Heart right ventricle (tissue), 16 donors: ENCODE measurements around the gene ARSI. TPM values are rescaled to one million over a fixed set of nuclear protein-coding genes. Genes with fewer than 3 reads are reported as not detected.
A peak's percentile ranks its signal among the peaks of the same experiment; 100 is the strongest.

ENCODE experiments used
- ATAC-seq, 8 donors: fragments of 200-7000 bp; cut with Tn5 transposase; one replicate each; pipeline ENCODE4 v1.9.1; 2020; ENCODE audit warnings: mild to moderate bottlenecking in 8 of 8, moderate library complexity in 8 of 8, moderate number of reproducible peaks in 1 of 8
- DNase-seq, 2 donors: peaks; one replicate each; pipeline ENCODE4 v3.0.0-alpha.2; 2020
- H3K27ac ChIP-seq, 10 donors: fragments of 200-600 bp; sonication (generic) in 2 of 10; one replicate each; pipeline versions ENCODE4 v1.5.0 to v1.8.0; 2020 to 2022; ENCODE audit warnings: mild to moderate bottlenecking in 3 of 10
- H3K27me3 ChIP-seq, 7 donors: fragments of 200-600 bp; one replicate each; pipeline ENCODE4 v1.8.0; 2021 to 2022; ENCODE audit warnings: mild to moderate bottlenecking in 2 of 7
- H3K36me3 ChIP-seq, 9 donors: fragments of 200-600 bp; sonication (generic) in 1 of 9; one replicate each; pipeline versions ENCODE4 v1.5.0 to v1.8.0; 2020 to 2022; ENCODE audit warnings: mild to moderate bottlenecking in 2 of 9
- H3K4me1 ChIP-seq, 9 donors: fragments of 200-600 bp; sonication (generic) in 1 of 9; one replicate each; pipeline versions ENCODE4 v1.5.0 to v1.8.0; 2020 to 2022; ENCODE audit warnings: mild to moderate bottlenecking in 4 of 9
- H3K4me3 ChIP-seq, 10 donors: fragments of 200-600 bp; sonication (generic) in 2 of 10; one replicate each; pipeline versions ENCODE4 v1.5.0 to v1.8.0; 2020 to 2022; ENCODE audit warnings: mild to moderate bottlenecking in 7 of 10, moderate library complexity in 2 of 10
- H3K9me3 ChIP-seq, 11 donors: fragments of 200-600 bp in 10 of 11; sonication (generic) in 2 of 11; one replicate each; pipeline versions ENCODE4 v1.5.0 to v1.8.0; 2013 to 2022; ENCODE audit warnings: mild to moderate bottlenecking in 2 of 11, control low read depth in 1 of 11, moderate library complexity in 1 of 11
- WGBS, 2 donors: extraction: QIAGEN DNeasy Blood & Tissue Kit; methylation state at CpG; one replicate each; pipeline ENCODE4 v1.1.7; 2013; ENCODE audit warnings: inconsistent platforms in 1 of 2; 5-methylcytosine and 5-hydroxymethylcytosine counted together
- intact Hi-C, 10 donors: fragments of 100-400 bp; cut with DNase I; formaldehyde crosslinking; loops; one replicate each; pipeline versions ENCODE4 v1.11.1 to v1.14.2; 2022
- polyA plus RNA-seq, 2 donors: library from polyadenylated mRNA; stranded (reverse); fragments of 200-250 nt; gene quantifications; one replicate each; pipeline ENCODE4 v1.2.3, GENCODE V29; 2013
- total RNA-seq, 10 donors: library from RNA; stranded (reverse); fragmentation: NEBNext Ultra II Directional in 3 of 10; extraction: Animal tissue kit (Norgen Biotek cat#: 25700) in 3 of 10; gene quantifications; one replicate each; pipeline versions ENCODE4 v1.2.1 to v1.2.4, GENCODE V29; 2021 to 2023
- TF ChIP-seq, protein P1 (sequence below), 9 donors: fragments of 200-600 bp; sonication (generic) in 2 of 9; IDR thresholded peaks; one replicate each; pipeline versions ENCODE4 v1.5.0 to v1.8.0; 2021 to 2022; ENCODE audit warnings: antibody characterized with exemption in 9 of 9, mild to moderate bottlenecking in 5 of 9, moderate library complexity in 1 of 9
- donor health status: Arrhythmogenic right ventricular cardiomyopathy.
- donor health status: ischemic (EF 13 %, LVEDD 7.1; RV severe dilation, severe dysfunction).
- donor health status: healthy with polysubstance abuse.
- donor health status: DM: no; HTN: yes; CAD: no.
- donor health status: DM: no; HTN: no; CAD: no.
- donor health status: ischemic (EF 25% LVEDD 6.9; RV normal size, moderate dysfunction).
- donor health status: ischemic (EF 25% LVEDD 5.7; RV mildly dilated, moderate dysfunction).
- donor health status: healthy.
- donor health status: DM: yes; HTN: yes; CAD: no.
- donor health status: Ischemic cardiomyopathy.
- donor health status: ischemic (EF 35%, LVEDD 5.7; RV mildly dilated, moderate dysfunction).
- donor health status: nonischemic (EF 11% LVEDD 7.7; RV severe dilation, severe dysfunction).
- donor health status: DM: yes; HTN: yes; CAD: no.
- donor health status: PGD.
- donor health status: ischemic (EF 29% LVEDD 5.4; RV normal size, mild dysfunction).
- donor health status: nonischemic (EF 23%, LVEDD 6.1; RV moderate dilation, normal function).

ARSI gene
- total and polyA plus RNA-seq, 12 donors: 0.11 to 0.65 (median 0.32) TPM; not detected in 2

DNA sequence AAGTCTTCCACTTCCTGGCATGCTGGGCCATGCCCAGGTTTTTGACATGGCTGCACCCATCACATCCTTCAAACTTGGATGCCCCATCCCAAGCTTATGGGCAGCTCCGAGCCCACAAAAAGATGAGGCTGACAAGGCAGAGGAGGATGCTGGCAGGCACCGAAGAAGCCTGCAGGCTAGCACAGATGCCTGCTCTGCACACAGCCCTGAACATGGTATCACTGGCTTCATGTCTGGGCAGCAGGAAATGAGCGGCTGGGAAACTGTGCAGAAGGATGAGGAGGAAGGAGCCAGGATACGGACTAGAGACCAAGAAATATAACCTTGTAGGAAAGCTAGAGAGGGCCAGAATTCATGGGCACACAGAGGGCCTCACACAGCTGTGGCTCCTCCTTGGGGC is 27.9 kb downstream of the ARSI start:
- intact Hi-C loops: loop anchor here in 5 of 10 donors (10.0 kb wide), 1 partner anchor 160 kb away; no protein-coding TSS in a partner anchor
- ATAC-seq: no peak
- WGBS, 2 donors: 82% methylated on average over 4 of the region's 4 CpGs
- H3K27me3 ChIP-seq: peaks cover 0 to 6% (median 0%) of the 10 kb centered on the region in 7 donors
- H3K4me1 ChIP-seq: no peaks in the 10 kb centered on the region
- H3K27ac ChIP-seq: no peak overlapping the region
- H3K4me3 ChIP-seq: no peak overlapping the region
- no peaks in the 10 kb centered on the region for H3K9me3 ChIP-seq
- no peak for DNase-seq
- TF ChIP-seq, protein P1, sequence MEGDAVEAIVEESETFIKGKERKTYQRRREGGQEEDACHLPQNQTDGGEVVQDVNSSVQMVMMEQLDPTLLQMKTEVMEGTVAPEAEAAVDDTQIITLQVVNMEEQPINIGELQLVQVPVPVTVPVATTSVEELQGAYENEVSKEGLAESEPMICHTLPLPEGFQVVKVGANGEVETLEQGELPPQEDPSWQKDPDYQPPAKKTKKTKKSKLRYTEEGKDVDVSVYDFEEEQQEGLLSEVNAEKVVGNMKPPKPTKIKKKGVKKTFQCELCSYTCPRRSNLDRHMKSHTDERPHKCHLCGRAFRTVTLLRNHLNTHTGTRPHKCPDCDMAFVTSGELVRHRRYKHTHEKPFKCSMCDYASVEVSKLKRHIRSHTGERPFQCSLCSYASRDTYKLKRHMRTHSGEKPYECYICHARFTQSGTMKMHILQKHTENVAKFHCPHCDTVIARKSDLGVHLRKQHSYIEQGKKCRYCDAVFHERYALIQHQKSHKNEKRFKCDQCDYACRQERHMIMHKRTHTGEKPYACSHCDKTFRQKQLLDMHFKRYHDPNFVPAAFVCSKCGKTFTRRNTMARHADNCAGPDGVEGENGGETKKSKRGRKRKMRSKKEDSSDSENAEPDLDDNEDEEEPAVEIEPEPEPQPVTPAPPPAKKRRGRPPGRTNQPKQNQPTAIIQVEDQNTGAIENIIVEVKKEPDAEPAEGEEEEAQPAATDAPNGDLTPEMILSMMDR (IDR thresholded peaks at IDR 0.05): no peak
- no peaks in the 10 kb centered on the region for H3K36me3 ChIP-seq

DNA sequence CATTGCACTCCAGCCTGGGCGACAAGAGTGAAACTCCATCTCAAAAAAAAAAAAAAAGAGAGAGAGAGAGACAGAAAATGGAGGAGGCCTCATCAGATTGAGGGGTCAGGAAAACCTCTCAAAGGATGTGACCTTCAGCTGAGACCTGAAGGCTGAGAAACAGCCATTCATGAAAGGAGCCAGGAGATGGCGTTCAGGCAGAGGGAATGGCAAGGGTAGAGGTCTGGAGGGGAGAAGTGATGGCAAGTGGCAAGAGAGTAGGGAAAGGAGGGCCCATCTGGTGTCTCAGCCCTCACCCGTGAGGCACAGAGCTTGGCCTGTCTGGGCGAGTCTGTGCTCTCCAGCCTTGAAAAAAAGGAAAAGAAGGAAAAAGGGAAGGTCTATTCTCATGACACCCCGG is 30.2 kb downstream of the ARSI start:
- DNase-seq (no peak), ATAC-seq (peak in 4 of 8 donors; percentile 10 to 65 (median 36))
- intact Hi-C loops: loop anchor here in 5 of 10 donors (10.0 kb wide), 1 partner anchor 162 kb away; no protein-coding TSS in a partner anchor
- H3K4me1 ChIP-seq: no peaks in the 10 kb centered on the region
- H3K36me3 ChIP-seq: no peaks in the 10 kb centered on the region
- no peak overlapping the region for H3K27ac ChIP-seq
- TF ChIP-seq, protein P1 (IDR thresholded peaks at IDR 0.05): peak in 6 of 9 donors; percentile 27 to 41 (median 30)
- H3K4me3 ChIP-seq: no peak overlapping the region
- no peaks in the 10 kb centered on the region for H3K27me3 ChIP-seq
- no peaks in the 10 kb centered on the region for H3K9me3 ChIP-seq
- 71 to 72% methylated on average over 5 of the region's 5 CpGs for WGBS, 2 donors

DNA sequence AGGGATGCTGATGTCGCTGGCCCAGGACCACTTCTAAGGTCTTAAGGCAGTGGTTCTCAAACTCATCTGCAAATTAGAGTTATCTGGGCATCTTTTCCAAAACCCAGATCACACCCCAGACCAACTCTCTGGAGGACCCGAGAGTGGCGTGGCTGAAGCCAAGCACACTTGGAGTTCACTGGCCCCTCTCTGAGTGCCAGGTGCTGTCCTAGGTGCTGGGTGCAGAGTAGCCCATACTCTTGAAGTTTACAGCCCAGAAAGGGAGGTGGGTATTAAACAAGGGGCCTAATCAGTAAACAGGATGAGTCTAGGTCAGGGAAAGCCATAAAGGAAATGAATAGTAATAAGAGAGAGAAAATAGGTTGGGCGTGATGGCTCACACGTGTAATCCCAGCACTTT is 30.8 kb downstream of the ARSI start:
- intact Hi-C loops: loop anchor here in 5 of 10 donors (10.0 kb wide), 1 partner anchor 163 kb away; no protein-coding TSS in a partner anchor
- no peaks in the 10 kb centered on the region for H3K27me3 ChIP-seq
- H3K36me3 ChIP-seq: no peaks in the 10 kb centered on the region
- no peak overlapping the region for H3K4me3 ChIP-seq
- no peak for ATAC-seq
- no peaks in the 10 kb centered on the region for H3K9me3 ChIP-seq
- H3K27ac ChIP-seq: no peak overlapping the region
- no peak for DNase-seq
- WGBS, 2 donors: 71 to 80% methylated on average over 5 of the region's 5 CpGs
- H3K4me1 ChIP-seq: no peaks in the 10 kb centered on the region
- TF ChIP-seq, protein P1 (IDR thresholded peaks at IDR 0.05): no peak

DNA sequence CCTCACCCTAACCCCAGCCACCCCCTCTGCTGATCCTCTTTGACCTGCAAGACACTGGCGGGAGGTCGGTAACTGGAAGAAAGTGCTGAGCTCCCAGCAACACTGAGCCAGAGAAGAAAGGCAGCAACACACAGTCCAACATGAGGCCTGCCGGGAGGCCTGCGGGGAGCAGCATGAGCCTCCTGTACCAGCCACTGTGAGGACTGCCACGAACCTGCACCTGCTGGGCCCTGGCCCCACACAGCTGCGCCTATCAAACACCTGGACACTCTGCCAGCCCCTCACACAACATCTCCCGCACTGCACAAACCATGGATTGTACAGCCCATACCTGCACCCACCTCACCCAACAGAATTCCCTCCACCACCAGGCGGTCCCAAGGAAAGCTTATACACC is 31.4 kb downstream of the ARSI start:
- 90 to 93% methylated on average over 8 of the region's 8 CpGs for WGBS, 2 donors
- ATAC-seq: no peak
- no peaks in the 10 kb centered on the region for H3K36me3 ChIP-seq
- DNase-seq: no peak
- TF ChIP-seq, protein P1 (IDR thresholded peaks at IDR 0.05): no peak
- H3K9me3 ChIP-seq: no peaks in the 10 kb centered on the region
- H3K4me3 ChIP-seq: no peak overlapping the region
- H3K27ac ChIP-seq: no peak overlapping the region
- H3K27me3 ChIP-seq: no peaks in the 10 kb centered on the region
- intact Hi-C loops: loop anchor here in 5 of 10 donors (10.0 kb wide), 1 partner anchor 164 kb away; no protein-coding TSS in a partner anchor
- H3K4me1 ChIP-seq: no peaks in the 10 kb centered on the region
